ENCODE results near the gene RASD1.

The RASD1 gene

DNA sequence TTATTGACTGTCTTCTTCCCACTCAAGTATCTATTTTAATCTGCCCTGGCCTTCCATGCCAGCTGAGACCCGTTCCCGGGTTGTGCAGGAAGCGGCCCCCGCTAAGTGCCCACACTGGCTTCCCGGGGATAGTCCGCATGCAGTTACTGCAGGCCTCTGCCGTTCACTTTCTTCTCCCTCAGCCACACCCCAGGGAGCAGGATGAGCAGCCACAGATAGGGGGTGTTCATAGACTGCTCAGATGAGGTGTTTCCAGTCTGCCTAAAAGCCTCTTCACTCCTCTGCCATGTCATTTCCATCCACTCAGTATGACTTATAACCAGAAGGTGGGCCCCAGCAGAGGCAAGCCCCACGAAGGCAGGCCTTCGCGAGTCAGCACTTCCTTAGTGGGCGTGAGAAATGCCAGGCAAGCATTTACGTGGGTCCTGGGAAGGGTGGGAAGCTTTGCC, 11.7 kb downstream of the RASD1 start:
- no peak overlapping the region for H3K9ac ChIP-seq (ENCODE audit: low read length)
- no peak overlapping the region for H3K4me2 ChIP-seq (ENCODE audit: low read length)
- no peak overlapping the region for H3K27ac ChIP-seq (ENCODE audit: low read depth, low read length)
- DNase-seq, result no peak
- no peak overlapping the region for H2AFZ ChIP-seq (ENCODE audit: insufficient read depth, low read length, poor library complexity)
- H3K36me3 ChIP-seq (ENCODE audit: control insufficient read depth in 1 of 2, insufficient read depth in 2 of 2, low read length in 2 of 2), result peaks cover 12 to 15% of the 10 kb centered on the region in 2 experiments
- H3K14ac ChIP-seq (ENCODE audit: low read length), result no peak overlapping the region
- WGBS (ENCODE audit: extremely low coverage, insufficient coverage, insufficient read length), result no CpG with 5 or more reads among the region's 12 CpGs
- no peaks in the 10 kb centered on the region for H3K4me1 ChIP-seq (ENCODE audit: control insufficient read depth in 1 of 2, insufficient read depth in 2 of 2, low read length in 2 of 2)
- no peaks in the 10 kb centered on the region for H3K79me2 ChIP-seq (ENCODE audit: control insufficient read depth, insufficient read depth, low read length, poor library complexity)
- no peak overlapping the region for H2AK5ac ChIP-seq (ENCODE audit: low read length)
- no peak overlapping the region for H4K8ac ChIP-seq (ENCODE audit: low read depth, low read length)
- no peaks in the 10 kb centered on the region for H3K27me3 ChIP-seq (ENCODE audit: insufficient read depth, low read length)
- H2BK12ac ChIP-seq (ENCODE audit: low read length), result no peak overlapping the region
- no peak overlapping the region for H2BK5ac ChIP-seq (ENCODE audit: low read depth, low read length, poor library complexity)
- H3K23ac ChIP-seq (ENCODE audit: low read length), result no peak overlapping the region
- H3K4me3 ChIP-seq (ENCODE audit: low read depth, low read length), result no peak overlapping the region
- no peak overlapping the region for H2BK120ac ChIP-seq (ENCODE audit: insufficient read depth, low read length, poor library complexity)
- no peaks in the 10 kb centered on the region for H3K79me1 ChIP-seq (ENCODE audit: low read length)
- peak overlapping the region; percentile 23 for H3K18ac ChIP-seq (ENCODE audit: low read length)
- no peak overlapping the region for H4K12ac ChIP-seq (ENCODE audit: low read depth, low read length)
- no peak overlapping the region for H3K4ac ChIP-seq (ENCODE audit: low read depth, low read length)
- no peak overlapping the region for H4K91ac ChIP-seq (ENCODE audit: low read depth, low read length)
- peaks cover 2% of the 10 kb centered on the region for H3K9me3 ChIP-seq (ENCODE audit: insufficient read depth, low read depth, low read length)

- H3K4me2 ChIP-seq (ENCODE audit: low read length), result no peak overlapping the region
- peaks cover 3% of the 10 kb centered on the region for H3K79me1 ChIP-seq (ENCODE audit: low read length)
- H2BK12ac ChIP-seq (ENCODE audit: low read length), result no peak overlapping the region
- H3K18ac ChIP-seq (ENCODE audit: low read length), result no peak overlapping the region
- H3K27me3 ChIP-seq (ENCODE audit: insufficient read depth, low read length), result no peaks in the 10 kb centered on the region
- DNase-seq, result no peak
- H3K4ac ChIP-seq (ENCODE audit: low read depth, low read length), result peak overlapping the region; percentile 6
- H2BK5ac ChIP-seq (ENCODE audit: low read depth, low read length, poor library complexity), result no peak overlapping the region
- H3K36me3 ChIP-seq (ENCODE audit: control insufficient read depth in 1 of 2, insufficient read depth in 2 of 2, low read length in 2 of 2), result peaks cover 6 to 8% of the 10 kb centered on the region in 2 experiments
- no peak overlapping the region for H2BK120ac ChIP-seq (ENCODE audit: insufficient read depth, low read length, poor library complexity)
- no peak overlapping the region for H4K8ac ChIP-seq (ENCODE audit: low read depth, low read length)
- H4K91ac ChIP-seq (ENCODE audit: low read depth, low read length), result no peak overlapping the region
- H3K9me3 ChIP-seq (ENCODE audit: insufficient read depth, low read depth, low read length), result peaks cover 2% of the 10 kb centered on the region
- no peak overlapping the region for H3K14ac ChIP-seq (ENCODE audit: low read length)
- H3K27ac ChIP-seq (ENCODE audit: low read depth, low read length), result no peak overlapping the region
- peaks cover 3% of the 10 kb centered on the region for H3K79me2 ChIP-seq (ENCODE audit: control insufficient read depth, insufficient read depth, low read length, poor library complexity)
- no peak overlapping the region for H3K23ac ChIP-seq (ENCODE audit: low read length)
- no peak overlapping the region for H4K12ac ChIP-seq (ENCODE audit: low read depth, low read length)
- H3K4me3 ChIP-seq (ENCODE audit: low read depth, low read length), result no peak overlapping the region
- H2AFZ ChIP-seq (ENCODE audit: insufficient read depth, low read length, poor library complexity), result no peak overlapping the region
- peaks cover 2 to 3% of the 10 kb centered on the region in 2 experiments for H3K4me1 ChIP-seq (ENCODE audit: control insufficient read depth in 1 of 2, insufficient read depth in 2 of 2, low read length in 2 of 2)
- no peak overlapping the region for H2AK5ac ChIP-seq (ENCODE audit: low read length)
- no CpG with 5 or more reads among the region's 5 CpGs for WGBS (ENCODE audit: extremely low coverage, insufficient coverage, insufficient read length)
- no peak overlapping the region for H3K9ac ChIP-seq (ENCODE audit: low read length)
These were observed 14.3 kb downstream of the RASD1 start for GRCh38 chr17:17481860-17482259.

- H3K14ac ChIP-seq (ENCODE audit: low read length), result no peak overlapping the region
- H2BK12ac ChIP-seq (ENCODE audit: low read length), result no peak overlapping the region
- no peak overlapping the region for H4K91ac ChIP-seq (ENCODE audit: low read depth, low read length)
- no peak for DNase-seq
- peaks cover 4% of the 10 kb centered on the region for H3K79me1 ChIP-seq (ENCODE audit: low read length)
- H3K9ac ChIP-seq (ENCODE audit: low read length), result no peak overlapping the region
- H3K9me3 ChIP-seq (ENCODE audit: insufficient read depth, low read depth, low read length), result peaks cover 4% of the 10 kb centered on the region
- H2AFZ ChIP-seq (ENCODE audit: insufficient read depth, low read length, poor library complexity), result peak overlapping the region; percentile 17
- no peak overlapping the region for H3K4me2 ChIP-seq (ENCODE audit: low read length)
- no peaks in the 10 kb centered on the region for H3K27me3 ChIP-seq (ENCODE audit: insufficient read depth, low read length)
- WGBS (ENCODE audit: extremely low coverage, insufficient coverage, insufficient read length), result no CpG with 5 or more reads among the region's 6 CpGs
- H3K18ac ChIP-seq (ENCODE audit: low read length), result no peak overlapping the region
- peaks cover 2 to 3% of the 10 kb centered on the region in 2 experiments for H3K4me1 ChIP-seq (ENCODE audit: control insufficient read depth in 1 of 2, insufficient read depth in 2 of 2, low read length in 2 of 2)
- H2BK120ac ChIP-seq (ENCODE audit: insufficient read depth, low read length, poor library complexity), result no peak overlapping the region
- H4K8ac ChIP-seq (ENCODE audit: low read depth, low read length), result peak overlapping the region; percentile 43
- peaks cover 3 to 8% of the 10 kb centered on the region in 2 experiments for H3K36me3 ChIP-seq (ENCODE audit: control insufficient read depth in 1 of 2, insufficient read depth in 2 of 2, low read length in 2 of 2)
- H3K4me3 ChIP-seq (ENCODE audit: low read depth, low read length), result no peak overlapping the region
- no peak overlapping the region for H4K12ac ChIP-seq (ENCODE audit: low read depth, low read length)
- no peak overlapping the region for H3K4ac ChIP-seq (ENCODE audit: low read depth, low read length)
- H3K23ac ChIP-seq (ENCODE audit: low read length), result peak overlapping the region; percentile 27
- no peak overlapping the region for H3K27ac ChIP-seq (ENCODE audit: low read depth, low read length)
- H2AK5ac ChIP-seq (ENCODE audit: low read length), result no peak overlapping the region
- peaks cover 3% of the 10 kb centered on the region for H3K79me2 ChIP-seq (ENCODE audit: control insufficient read depth, insufficient read depth, low read length, poor library complexity)
- no peak overlapping the region for H2BK5ac ChIP-seq (ENCODE audit: low read depth, low read length, poor library complexity)
These were observed 15.5 kb downstream of the RASD1 start for GRCh38 chr17:17480593-17481148.

DNA sequence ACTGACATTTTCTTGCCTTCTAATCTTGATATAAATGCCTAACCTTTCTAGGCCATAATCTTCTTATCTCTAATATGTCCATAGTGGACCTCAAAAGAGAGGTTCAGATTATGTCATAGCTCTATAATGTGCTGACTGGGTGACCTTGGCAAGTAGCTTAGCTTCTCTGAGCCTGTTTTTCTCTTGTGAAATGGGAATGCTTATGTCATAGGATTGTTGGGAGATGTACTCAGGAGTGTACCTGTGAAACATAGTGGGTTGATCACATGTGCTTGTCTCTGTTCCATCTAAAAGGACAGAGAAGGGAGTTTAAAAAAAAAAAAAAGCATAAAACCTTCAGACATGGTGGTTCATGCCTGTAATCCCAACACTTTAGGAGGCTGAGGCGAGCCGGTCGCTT, 17.0 kb downstream of the RASD1 start:
- H3K9ac ChIP-seq (ENCODE audit: low read length), result no peak overlapping the region
- no peak overlapping the region for H3K14ac ChIP-seq (ENCODE audit: low read length)
- H2BK5ac ChIP-seq (ENCODE audit: low read depth, low read length, poor library complexity), result no peak overlapping the region
- H3K36me3 ChIP-seq (ENCODE audit: control insufficient read depth in 1 of 2, insufficient read depth in 2 of 2, low read length in 2 of 2), result peaks cover 2% of the 10 kb centered on the region in 2 experiments
- no peak overlapping the region for H4K91ac ChIP-seq (ENCODE audit: low read depth, low read length)
- H3K4me1 ChIP-seq (ENCODE audit: control insufficient read depth in 1 of 2, insufficient read depth in 2 of 2, low read length in 2 of 2), result peaks cover 2 to 3% of the 10 kb centered on the region in 2 experiments
- H3K18ac ChIP-seq (ENCODE audit: low read length), result no peak overlapping the region
- H2BK120ac ChIP-seq (ENCODE audit: insufficient read depth, low read length, poor library complexity), result no peak overlapping the region
- H2BK12ac ChIP-seq (ENCODE audit: low read length), result no peak overlapping the region
- no peak overlapping the region for H3K23ac ChIP-seq (ENCODE audit: low read length)
- no peak overlapping the region for H3K4me3 ChIP-seq (ENCODE audit: low read depth, low read length)
- H3K27me3 ChIP-seq (ENCODE audit: insufficient read depth, low read length), result no peaks in the 10 kb centered on the region
- H2AK5ac ChIP-seq (ENCODE audit: low read length), result no peak overlapping the region
- no peak overlapping the region for H3K4me2 ChIP-seq (ENCODE audit: low read length)
- no peak for DNase-seq
- H2AFZ ChIP-seq (ENCODE audit: insufficient read depth, low read length, poor library complexity), result no peak overlapping the region
- H4K8ac ChIP-seq (ENCODE audit: low read depth, low read length), result no peak overlapping the region
- H3K27ac ChIP-seq (ENCODE audit: low read depth, low read length), result no peak overlapping the region
- peaks cover 2% of the 10 kb centered on the region for H3K9me3 ChIP-seq (ENCODE audit: insufficient read depth, low read depth, low read length)
- WGBS (ENCODE audit: extremely low coverage, insufficient coverage, insufficient read length), result no CpG with 5 or more reads among the region's 3 CpGs
- H3K79me2 ChIP-seq (ENCODE audit: control insufficient read depth, insufficient read depth, low read length, poor library complexity), result peaks cover 3% of the 10 kb centered on the region
- H3K79me1 ChIP-seq (ENCODE audit: low read length), result peaks cover 4% of the 10 kb centered on the region
- no peak overlapping the region for H4K12ac ChIP-seq (ENCODE audit: low read depth, low read length)
- no peak overlapping the region for H3K4ac ChIP-seq (ENCODE audit: low read depth, low read length)

Data from trophoblast cell (in vitro differentiated cells and primary cell).